Measurements from ENCODE around the gene PRKAA2. TPM values are rescaled to one million over a fixed set of nuclear protein-coding genes. Genes with fewer than 3 reads are reported as not detected.
A peak's percentile ranks its signal among the peaks of the same experiment; 100 is the strongest.

Gene PRKAA2
- total RNA-seq, 1 experiment from 2014 or later = 11.1 TPM

GRCh38 chr1:56645677-56646305 lies 677 bp downstream of the PRKAA2 start:
- ATAC-seq (peak; percentile 74), DNase-seq (ENCODE audit: low read depth, low spot score) (no peak)
- TF ChIP-seq TCF7L2 (IDR thresholded peaks at IDR 0.05; ENCODE audit: low read depth, low read length) (no peak), SIN3A (IDR thresholded peaks at IDR 0.05; ENCODE audit: borderline replicate concordance, insufficient read depth, low read depth, low read length) (no peak), REST (IDR thresholded peaks at IDR 0.05; ENCODE audit: insufficient read depth in 1 of 2, low read depth in 2 of 2, low read length in 1 of 2) (no peak), CTCF (IDR thresholded peaks at IDR 0.05) (no peak), POLR2AphosphoS5 (IDR thresholded peaks at IDR 0.05; ENCODE audit: low read depth, low read length) (no peak)
- Histone ChIP-seq H3K4me3 (ENCODE audit: low read depth in 2 of 2, low read length in 2 of 2) (peak overlapping the region; percentile 76 to 91), H3K36me3 (ENCODE audit: control insufficient read depth, insufficient read depth, low read length) (no peaks in the 10 kb centered on the region), H3K9me3 (ENCODE audit: control insufficient read depth, insufficient read depth, low read depth, low read length) (no peaks in the 10 kb centered on the region), H3K27ac (ENCODE audit: low read length) (peak overlapping the region; percentile 89), H3K4me1 (ENCODE audit: control insufficient read depth, insufficient read depth, low read length) (peaks cover 12% of the 10 kb centered on the region), H3K27me3 (ENCODE audit: control insufficient read depth, insufficient read depth, low read length) (no peaks in the 10 kb centered on the region)
- intact Hi-C loops (cut with micrococcal nuclease; ENCODE audit: unreplicated experiment) (loop anchor here (5.0 kb wide), 1 partner anchor 62 kb away; no protein-coding TSS in a partner anchor), in situ Hi-C loops (cut with HindIII; ENCODE audit: low pct_unique_long_range_greater_than_20kb, low sequenced_read_pairs) (no loop called here)
- ChIA-PET POLR2A (no interaction called here), CTCF (no interaction called here)
- BruUV-seq (replicated peaks) = no TSS peak

GRCh38 chr1:56646611-56647010 lies 1.5 kb downstream of the PRKAA2 start:
- no peak for TF ChIP-seq CTCF (IDR thresholded peaks at IDR 0.05)
- TF ChIP-seq POLR2AphosphoS5 (IDR thresholded peaks at IDR 0.05; ENCODE audit: low read depth, low read length) = no peak
- TF ChIP-seq TCF7L2 (IDR thresholded peaks at IDR 0.05; ENCODE audit: low read depth, low read length) = no peak
- no peak for TF ChIP-seq SIN3A (IDR thresholded peaks at IDR 0.05; ENCODE audit: borderline replicate concordance, insufficient read depth, low read depth, low read length)
- no peak for TF ChIP-seq REST (IDR thresholded peaks at IDR 0.05; ENCODE audit: insufficient read depth in 1 of 2, low read depth in 2 of 2, low read length in 1 of 2)
- ChIA-PET POLR2A (no interaction called here), CTCF (no interaction called here)
- in situ Hi-C loops (cut with HindIII; ENCODE audit: low pct_unique_long_range_greater_than_20kb, low sequenced_read_pairs) (no loop called here), intact Hi-C loops (cut with micrococcal nuclease; ENCODE audit: unreplicated experiment) (loop anchor here (5.0 kb wide), 1 partner anchor 61 kb away; no protein-coding TSS in a partner anchor)
- Histone ChIP-seq H3K27me3 (ENCODE audit: control insufficient read depth, insufficient read depth, low read length) (no peaks in the 10 kb centered on the region), H3K4me3 (ENCODE audit: low read depth in 2 of 2, low read length in 2 of 2) (peak overlapping the region; percentile 76 to 91), H3K27ac (ENCODE audit: low read length) (peak overlapping the region; percentile 48; the same call in 1 of the 2 replicates), H3K36me3 (ENCODE audit: control insufficient read depth, insufficient read depth, low read length) (no peaks in the 10 kb centered on the region), H3K9me3 (ENCODE audit: control insufficient read depth, insufficient read depth, low read depth, low read length) (no peaks in the 10 kb centered on the region), H3K4me1 (ENCODE audit: control insufficient read depth, insufficient read depth, low read length) (peaks cover 14% of the 10 kb centered on the region)
- TSS peak; percentile 61 for BruUV-seq (replicated peaks)
- no peak for DNase-seq (ENCODE audit: low read depth, low spot score)
- ATAC-seq = no peak

Measured in Panc1 (cell line).